ENCODE results near the gene PALD1. TPM values are rescaled to one million over a fixed set of nuclear protein-coding genes. Genes with fewer than 3 reads are reported as not detected.

The PALD1 gene
- total and polyA plus RNA-seq, 8 donors = 2.2 to 15.1 (median 3.9) TPM

GRCh38 chr10:70542565-70542938, 64.0 kb downstream of the PALD1 start:
- intact Hi-C loops (cut with DNase I) = no loop called here
- no peak for FAIRE-seq
- 80 to 85% methylated on average over 3 of the region's 3 CpGs for WGBS, 2 donors
- no peak for DNase-seq
- Histone ChIP-seq H3K27ac (no peak overlapping the region), H3K4me1 (no peaks in the 10 kb centered on the region), H3K36me3 (peaks cover 0 to 3% (median 0%) of the 10 kb centered on the region in 3 donors), H3K9me3 (no peaks in the 10 kb centered on the region), H3K27me3 (no peaks in the 10 kb centered on the region), H3K4me3 (no peak overlapping the region)
- ATAC-seq = no peak
- TF ChIP-seq CTCF (IDR thresholded peaks at IDR 0.05) = no peak

GRCh38 chr10:70543911-70544310, 65.3 kb downstream of the PALD1 start:
- 93 to 96% methylated on average over 1 of the region's 1 CpG for WGBS, 2 donors
- no peak for ATAC-seq
- no peak for FAIRE-seq
- TF ChIP-seq CTCF (IDR thresholded peaks at IDR 0.05) = no peak
- H3K27ac ChIP-seq = no peak overlapping the region
- H3K9me3 ChIP-seq = no peaks in the 10 kb centered on the region
- peaks cover 0 to 3% (median 0%) of the 10 kb centered on the region in 3 donors for H3K36me3 ChIP-seq
- no peaks in the 10 kb centered on the region for H3K27me3 ChIP-seq
- intact Hi-C loops (cut with DNase I) = no loop called here
- DNase-seq = no peak
- no peak overlapping the region for H3K4me3 ChIP-seq
- no peaks in the 10 kb centered on the region for H3K4me1 ChIP-seq

GRCh38 chr10:70544431-70545340, 66.1 kb downstream of the PALD1 start:
- no peak overlapping the region for H3K4me3 ChIP-seq
- no peak for ATAC-seq
- no peak for TF ChIP-seq CTCF (IDR thresholded peaks at IDR 0.05)
- intact Hi-C loops (cut with DNase I) = loop anchor here in 1 of 3 donors (5.0 kb wide), 1 partner anchor 338 kb away; no protein-coding TSS in a partner anchor
- no peaks in the 10 kb centered on the region for H3K9me3 ChIP-seq
- no peak overlapping the region for H3K27ac ChIP-seq
- FAIRE-seq = no peak
- peaks cover 0 to 3% (median 0%) of the 10 kb centered on the region in 3 donors for H3K36me3 ChIP-seq
- no peak for DNase-seq
- H3K27me3 ChIP-seq = no peaks in the 10 kb centered on the region
- no peaks in the 10 kb centered on the region for H3K4me1 ChIP-seq
- 69 to 74% methylated on average over 12 of the region's 12 CpGs for WGBS, 2 donors

GRCh38 chr10:70546584-70546983, 68.0 kb downstream of the PALD1 start:
- intact Hi-C loops (cut with DNase I) = loop anchor here in 1 of 3 donors (5.0 kb wide), 1 partner anchor 336 kb away; no protein-coding TSS in a partner anchor
- no peak for DNase-seq
- WGBS, 2 donors = 5 to 8% methylated on average over 3 of the region's 3 CpGs
- Histone ChIP-seq H3K36me3 (no peaks in the 10 kb centered on the region), H3K9me3 (no peaks in the 10 kb centered on the region), H3K27ac (no peak overlapping the region), H3K4me3 (no peak overlapping the region), H3K27me3 (no peaks in the 10 kb centered on the region), H3K4me1 (no peaks in the 10 kb centered on the region)
- TF ChIP-seq CTCF (IDR thresholded peaks at IDR 0.05) = no peak
- no peak for FAIRE-seq
- ATAC-seq = no peak
